NCI-H510A treated with DMSO at 0.1 percent for 48 hours (cell line): ENCODE data around the gene SLC6A6.

ENCODE experiments used
- DNase-seq: peaks from one replicate; lab custom pipeline; 2025; lab: John Stamatoyannopoulos, UW

Gene SLC6A6

DNA sequence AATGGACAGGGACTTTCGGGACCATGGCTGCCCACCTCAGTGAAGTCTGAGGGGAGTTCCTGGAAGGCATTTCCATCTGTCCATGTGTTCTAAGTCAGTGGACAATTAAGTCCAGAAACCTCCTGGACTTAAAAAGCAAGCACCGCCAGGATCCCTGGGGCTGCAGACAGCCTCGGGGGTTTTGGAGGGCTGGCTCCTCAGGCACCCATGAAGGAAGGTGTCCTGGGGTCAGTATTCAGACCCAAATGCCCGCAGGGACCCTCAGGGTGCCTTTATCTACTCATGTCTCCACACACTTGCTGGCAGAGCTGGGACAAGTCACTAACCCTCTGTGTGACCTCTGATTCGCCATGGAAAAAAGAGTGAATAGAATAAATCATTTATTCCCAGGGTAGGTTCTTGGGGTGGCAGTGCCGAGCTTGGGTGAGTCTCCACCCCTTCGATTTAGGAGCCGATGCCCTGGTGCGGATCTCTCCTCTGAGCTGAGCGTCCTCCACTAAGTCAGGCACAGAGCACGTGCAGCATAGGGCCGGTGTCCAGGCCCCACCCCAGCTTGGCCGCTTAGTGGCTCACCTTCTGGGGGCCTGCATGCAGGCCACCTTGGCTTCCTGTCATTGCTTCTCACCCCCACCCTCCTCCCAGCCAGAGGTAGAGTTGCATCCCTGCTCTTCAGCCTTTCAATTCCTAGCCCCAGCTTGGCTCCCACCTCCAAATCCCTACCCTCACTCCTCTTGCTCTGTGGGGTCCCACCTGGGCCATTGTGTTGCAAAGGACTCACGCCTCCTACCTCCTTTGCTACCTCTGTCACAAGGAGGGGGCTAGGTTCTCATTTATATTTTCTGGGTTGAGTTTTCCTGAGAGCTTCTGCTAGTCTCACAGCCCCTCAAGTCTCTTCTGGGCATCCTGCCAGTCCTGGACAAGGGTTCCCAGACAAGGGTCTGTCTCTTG is 19.9 kb downstream of the SLC6A6 start:
- DNase-seq: no peak

DNA sequence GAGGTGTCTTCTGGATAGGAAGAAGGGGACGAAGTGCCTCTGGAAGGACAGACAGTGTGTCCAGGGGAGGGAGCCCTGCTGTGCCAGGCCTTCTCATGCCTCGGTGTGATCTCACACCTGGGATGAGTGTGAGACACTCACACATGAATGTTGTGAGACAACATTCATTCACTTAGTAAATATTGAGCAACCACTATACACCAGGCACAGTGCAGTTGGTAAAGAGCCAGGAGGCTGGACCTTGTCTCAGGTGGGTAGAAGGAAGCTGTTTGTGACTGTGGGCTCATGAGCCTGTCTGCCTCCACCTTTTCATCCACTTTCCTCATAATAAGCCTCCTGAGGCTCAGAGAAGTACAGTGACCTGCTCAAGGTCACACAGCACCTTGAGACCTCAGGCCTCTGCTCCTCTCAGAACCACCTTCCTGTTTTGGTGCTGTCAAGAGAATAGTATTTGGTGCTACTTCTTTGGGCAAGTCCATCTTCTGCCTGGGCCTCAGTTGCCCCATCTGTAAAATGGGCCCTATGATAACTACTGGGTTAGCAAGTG is 20.9 kb downstream of the SLC6A6 start:
- no peak for DNase-seq

DNA sequence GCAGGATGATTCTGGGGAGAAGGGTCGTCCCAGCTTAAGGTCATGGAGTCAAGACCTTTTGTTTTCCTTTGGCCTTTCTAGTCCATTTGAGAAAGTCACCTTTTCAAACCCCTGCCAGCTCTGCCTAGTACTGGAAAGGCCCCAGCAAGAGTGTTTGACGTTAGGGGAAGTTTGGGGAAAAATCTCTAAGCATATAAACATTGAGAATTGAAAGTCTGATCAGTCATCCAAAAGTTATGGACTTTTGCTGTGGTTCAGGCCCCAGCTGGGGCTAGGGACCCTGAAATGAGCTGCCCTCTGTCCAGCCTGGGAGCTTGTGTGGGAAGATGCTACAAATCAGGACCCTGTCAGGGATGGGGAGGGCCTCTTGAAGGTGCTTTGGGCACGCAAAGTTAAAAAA is 21.6 kb downstream of the SLC6A6 start:
- no peak for DNase-seq

DNA sequence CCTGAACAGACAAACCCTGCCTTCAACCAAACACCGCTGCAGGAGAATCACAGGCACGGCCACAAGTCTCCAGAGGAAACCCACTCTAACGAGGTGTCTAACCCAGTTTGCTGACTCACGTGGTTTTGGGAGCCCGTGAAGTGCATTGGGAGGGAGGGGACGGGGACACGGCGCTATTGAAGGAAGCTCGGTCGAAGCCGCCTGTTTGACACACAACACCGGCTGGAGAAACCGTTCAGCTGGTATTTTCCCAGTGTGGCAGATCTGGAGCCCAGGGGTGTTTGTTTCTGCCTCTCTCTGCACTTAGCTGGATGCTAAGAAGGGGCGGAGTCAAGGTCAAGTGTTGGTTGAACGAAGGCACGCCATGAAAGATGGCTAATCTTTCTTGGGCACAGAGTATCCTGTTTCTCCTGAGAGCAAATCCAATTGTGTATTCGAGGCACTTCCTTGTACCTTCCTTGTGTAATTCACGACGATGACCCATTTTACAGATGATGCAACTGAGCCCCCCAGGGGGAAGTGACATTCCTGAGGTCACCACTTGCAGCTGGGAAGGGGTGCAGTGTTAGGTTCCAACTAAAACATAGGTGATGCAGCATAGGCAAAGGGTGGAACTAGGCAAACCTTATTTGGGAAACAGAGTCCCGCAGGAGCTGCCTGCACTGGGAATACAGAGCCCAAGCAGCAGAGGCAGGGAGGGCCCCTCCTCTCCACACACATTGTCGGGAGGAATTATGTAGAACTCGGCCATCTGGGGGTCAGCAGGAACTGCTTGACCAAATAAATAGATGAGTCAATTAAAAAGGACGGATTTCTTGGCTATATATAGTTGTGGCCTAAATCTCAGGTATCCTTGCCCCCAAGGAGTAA is 22.5 kb downstream of the SLC6A6 start:
- DNase-seq: peak; percentile 32

DNA sequence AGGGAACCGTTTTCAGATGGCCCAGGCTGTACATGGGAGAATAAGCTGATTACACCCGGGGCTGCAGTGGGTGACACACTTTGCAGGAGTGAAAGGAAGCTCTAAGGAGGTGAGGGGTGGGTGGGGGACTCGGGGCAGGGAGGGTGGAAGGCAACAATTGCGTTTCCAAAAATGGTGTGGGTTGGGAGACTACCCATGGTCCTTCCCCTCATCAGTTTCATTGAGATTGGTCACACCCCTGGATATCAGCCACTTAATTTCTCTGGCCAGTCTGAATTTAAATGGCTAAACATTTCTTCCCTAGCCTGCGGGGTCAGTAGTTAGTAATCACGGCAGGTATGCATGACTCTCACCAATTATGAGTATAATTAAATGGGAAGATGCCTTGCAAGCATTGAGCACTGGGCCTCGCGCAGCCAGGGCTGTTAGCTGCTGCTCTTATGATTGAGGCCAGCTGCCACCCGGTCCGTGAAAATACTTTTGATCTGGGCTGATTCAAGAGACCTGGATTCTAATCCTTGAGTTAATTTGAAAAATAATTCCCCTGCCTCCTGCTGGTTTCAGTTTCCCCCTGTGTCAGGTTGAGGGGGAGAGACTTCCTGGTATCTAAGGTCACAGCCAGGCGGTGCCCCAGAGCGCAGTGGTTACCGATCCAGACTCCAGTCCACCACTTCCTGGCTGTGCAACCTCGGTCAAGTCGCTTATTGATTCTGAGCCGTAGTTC is 23.3 kb downstream of the SLC6A6 start:
- no peak for DNase-seq

DNA sequence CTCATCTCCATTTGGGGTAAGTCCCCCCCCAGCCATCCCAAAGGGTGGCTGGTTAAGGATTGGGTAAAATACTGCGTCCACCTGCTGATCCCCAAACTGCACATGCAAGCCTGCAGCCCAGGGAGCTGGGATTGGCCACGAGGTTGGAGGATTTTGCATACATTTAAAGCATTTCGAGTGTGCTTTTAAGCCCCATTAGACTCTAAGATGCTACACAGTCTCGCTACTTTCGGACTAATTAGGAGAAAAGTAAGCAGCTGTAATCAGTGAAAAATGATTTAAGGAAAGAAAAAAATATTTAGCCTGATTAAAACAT is 23.9 kb downstream of the SLC6A6 start:
- no peak for DNase-seq

DNA sequence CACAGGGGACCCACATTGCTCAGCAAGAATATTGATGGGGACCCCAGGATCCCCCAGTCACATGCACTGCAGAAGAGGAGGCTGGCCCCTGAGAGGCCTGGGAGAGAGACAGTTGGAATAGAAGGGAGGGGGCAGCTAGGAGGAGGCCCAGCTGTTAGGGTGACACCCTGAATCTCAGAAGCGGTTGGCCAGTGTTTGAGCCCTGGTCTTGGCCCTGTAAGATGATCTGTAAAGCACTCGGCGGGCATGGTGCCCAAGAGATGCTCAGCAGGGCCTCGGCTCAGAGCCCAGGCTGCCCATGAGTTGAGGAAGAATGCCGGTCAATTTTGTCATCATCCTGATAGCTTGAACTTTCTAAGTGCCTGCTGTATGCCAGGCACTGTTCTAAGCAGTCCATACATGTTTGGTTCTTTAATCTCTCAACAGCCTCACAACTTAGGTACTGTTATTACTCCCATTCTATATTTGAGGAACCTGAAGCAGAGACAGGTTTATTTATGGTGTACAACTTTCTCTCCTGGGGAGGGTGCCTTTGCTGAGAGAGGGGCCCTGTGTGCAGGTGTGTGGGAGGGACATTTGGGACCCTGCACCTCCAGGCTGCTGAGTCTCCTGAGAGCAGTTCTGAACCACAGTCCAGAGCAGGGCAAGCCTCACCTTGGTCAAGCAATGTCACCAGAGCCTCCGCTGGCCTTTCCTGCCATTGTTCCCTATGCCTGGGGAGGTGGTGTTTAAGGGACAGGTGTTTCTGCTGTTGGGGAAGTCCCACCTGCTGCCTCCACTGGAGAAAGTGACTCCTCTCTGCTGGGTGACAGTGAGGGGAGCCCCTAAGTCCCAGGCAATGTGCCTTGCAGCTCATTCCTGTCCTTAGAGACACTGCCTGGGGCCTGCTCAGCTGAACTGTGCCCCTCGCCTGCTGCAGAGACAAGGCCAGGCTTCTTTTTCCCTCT is 26.0 kb downstream of the SLC6A6 start:
- DNase-seq: no peak

DNA sequence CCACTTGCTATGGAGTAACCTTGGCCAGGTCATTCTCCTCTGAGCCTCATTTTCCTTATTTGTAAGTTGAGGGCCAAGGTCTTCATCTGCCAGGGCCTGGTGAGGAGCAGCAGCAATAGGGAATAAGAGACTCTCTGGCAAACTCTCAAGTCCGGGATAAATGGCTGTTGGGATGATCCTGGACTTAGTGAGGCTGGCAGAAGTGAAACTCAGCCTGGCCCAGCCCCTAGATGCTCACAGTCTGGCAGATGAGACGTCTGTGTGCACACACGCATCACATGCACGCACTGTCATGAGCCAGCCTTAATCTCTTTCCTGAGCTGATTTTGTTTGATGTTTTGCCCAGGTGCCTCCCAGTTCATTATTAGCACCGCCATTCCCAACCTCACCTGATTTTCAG is 26.8 kb downstream of the SLC6A6 start:
- DNase-seq: no peak

DNA sequence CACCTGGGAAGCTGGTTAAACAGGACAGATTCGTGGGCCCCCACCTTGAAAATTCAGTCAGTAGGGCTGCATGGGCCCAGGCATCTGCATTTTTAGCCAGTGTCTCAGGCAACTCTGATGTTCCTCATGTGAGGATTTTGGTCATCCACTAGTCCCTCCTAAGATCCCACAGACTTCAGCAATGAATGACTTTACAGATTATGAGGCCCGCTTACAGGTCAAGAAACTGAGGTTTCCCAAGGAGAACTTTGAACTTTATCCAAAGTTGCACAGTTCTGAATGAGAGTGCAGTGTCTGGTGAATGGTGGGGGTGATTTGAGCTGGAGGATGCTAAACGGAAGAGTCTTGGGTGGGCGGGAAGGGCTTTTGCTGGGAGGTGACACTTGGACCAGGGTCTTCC is 27.2 kb downstream of the SLC6A6 start:
- DNase-seq: no peak

DNA sequence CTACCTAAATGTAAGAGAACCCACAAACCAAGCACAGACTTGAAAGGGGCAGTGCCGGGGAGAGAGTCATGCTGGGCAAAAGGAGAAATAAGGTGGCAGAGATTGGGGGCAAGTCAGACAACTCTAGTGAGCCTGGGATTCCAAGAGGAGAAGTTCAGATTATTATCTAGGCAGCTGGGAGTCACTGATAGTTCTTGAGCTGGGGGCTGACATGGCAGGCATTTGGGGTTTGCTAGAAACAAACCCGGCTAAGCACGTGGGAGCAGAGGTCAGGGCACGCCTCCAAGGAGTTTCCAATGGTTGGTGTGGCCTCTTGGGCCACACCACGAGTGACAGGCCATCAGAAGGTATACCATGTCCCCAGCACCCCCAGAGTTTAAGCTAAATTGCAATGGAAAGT is 27.6 kb downstream of the SLC6A6 start:
- no peak for DNase-seq

DNA sequence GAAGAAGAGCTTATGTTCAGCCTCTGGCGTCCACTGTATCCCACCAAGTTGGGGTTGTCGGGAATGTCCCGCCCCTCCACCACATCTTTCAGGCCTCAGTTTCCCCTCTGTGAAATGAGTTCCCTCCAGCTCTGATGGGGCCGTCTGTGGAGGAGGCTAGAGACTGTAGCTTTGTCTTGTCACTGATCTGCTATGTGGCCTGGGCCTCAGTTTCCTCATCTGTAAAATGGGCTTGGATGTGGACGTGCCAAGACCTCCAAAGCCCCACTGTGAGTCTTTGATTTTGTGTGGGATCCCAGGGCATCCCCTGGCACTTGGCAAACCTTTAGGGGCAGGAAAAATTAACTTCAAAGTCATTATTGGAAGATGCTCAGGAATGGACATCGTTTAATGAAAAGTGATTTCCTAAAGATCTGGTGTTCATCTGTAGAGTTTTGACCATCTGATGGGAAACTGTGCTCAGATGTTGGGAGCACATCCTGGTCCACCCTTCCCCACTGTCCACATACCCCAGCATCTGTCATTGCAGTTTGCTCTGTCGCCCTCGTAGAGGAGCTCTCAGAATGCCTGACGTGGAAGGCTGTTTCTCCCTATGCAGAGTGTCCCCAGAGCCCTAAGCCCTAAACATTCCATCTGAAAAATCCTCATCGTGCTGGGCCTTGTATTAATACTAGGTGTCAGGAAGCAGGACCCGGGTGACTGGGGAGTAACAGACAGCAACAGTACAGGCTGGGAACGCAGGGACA is 28.5 kb downstream of the SLC6A6 start:
- no peak for DNase-seq

DNA sequence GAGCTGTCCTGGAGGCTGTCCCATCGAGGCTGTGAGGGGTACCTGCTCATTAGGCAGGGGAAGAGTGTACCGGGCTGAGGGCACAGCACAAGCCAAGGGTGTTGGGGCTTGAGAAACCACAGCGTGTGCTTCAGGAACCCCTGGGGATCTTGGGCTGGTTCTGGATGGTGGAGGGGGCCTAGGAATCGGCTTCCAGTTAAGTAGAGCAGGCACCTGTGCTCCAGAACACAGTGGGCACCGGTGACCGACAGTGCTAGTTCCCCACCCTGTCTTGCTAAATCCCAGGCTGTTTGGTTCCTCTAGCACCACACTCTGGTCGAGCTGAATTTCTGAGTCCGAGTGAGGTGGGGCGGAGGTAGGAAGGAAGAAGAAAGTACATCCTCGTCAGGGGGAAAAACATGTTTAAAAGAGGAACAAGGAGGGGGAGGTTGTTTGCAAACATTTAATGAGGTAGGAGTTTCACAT is 29.1 kb downstream of the SLC6A6 start:
- no peak for DNase-seq

DNA sequence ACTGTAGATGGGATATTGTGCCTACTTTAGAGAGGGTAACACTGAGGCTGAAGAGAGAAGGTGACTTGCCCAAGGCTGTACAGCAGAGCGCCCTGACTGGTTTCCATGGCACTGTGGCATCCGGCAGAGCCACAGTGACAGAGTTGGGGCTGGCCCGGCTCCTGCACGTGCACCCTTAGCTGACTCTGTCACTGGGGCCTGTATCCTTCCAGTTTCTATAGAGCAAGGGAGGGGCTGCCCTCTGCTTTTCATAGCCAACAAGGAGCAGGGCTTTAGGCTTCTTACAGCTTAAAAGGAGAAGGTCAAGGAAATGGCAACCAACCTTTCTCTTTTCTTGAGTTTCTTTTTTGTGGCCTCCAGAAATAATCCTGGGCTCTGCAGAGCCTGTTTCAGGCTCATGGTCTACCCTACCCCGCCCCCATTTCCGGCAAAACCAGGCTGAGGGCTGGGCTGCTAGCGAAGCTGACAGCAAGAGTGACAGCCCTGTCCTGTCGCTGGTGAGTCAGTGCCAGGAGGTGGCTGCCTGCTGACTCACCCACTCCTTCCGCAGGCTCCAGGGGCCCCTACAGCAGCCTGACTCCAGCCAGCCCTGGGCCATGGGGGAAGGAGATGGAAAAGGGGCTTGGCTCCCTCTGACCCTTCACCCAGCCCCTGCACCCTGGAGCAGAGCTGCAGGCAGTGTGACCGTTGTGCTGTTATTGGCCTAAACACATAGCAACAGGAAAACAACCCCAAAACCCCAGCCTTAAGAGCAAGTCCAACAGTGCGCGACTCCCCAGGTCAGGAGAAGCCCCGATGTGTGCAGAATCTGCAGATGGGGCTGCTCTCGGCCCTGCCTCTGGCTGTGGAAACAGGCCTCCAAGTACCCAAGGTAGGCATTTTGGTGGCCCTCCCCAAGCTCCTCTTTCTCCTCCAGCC is 29.8 kb downstream of the SLC6A6 start:
- peak; percentile 33 for DNase-seq

DNA sequence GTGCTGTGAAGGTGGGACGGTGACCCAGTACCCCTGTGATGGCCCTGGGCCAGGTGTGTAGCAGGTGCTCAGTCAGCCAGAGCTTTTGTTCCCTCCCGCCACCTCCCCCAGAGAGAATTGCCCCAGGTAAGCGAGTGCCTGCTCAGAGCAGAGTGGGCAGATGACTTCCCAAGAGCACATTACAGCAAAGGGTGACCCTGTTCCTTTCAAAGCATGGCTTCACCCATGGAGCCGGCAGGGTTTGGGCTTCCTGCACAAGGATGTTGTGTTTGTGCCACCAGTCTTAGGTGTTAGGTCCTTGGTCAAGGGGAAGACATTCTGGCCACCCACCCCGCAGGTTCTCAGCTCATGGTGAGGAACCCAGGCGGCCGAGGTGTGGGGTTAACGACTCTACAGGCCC is 30.7 kb downstream of the SLC6A6 start:
- peak; percentile 22 for DNase-seq

DNA sequence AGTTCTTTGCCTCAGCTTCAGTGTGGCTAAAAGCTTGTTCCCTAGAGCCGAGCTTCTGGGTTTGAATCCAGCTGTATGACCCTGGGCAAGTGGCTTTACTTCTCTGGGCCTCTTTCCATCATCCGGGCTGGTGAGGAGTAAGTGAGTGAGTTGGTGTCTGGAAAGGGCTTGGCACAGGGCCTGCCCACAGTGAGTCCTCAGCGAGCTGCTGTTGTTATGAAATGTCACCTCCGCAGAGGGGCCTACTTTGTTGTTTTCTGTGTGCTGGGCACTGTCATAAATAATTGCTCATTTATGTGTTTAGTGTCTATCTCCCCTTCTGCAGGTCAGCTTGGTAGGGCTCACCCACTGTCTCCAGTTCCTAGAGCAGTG is 31.7 kb downstream of the SLC6A6 start:
- no peak for DNase-seq

DNA sequence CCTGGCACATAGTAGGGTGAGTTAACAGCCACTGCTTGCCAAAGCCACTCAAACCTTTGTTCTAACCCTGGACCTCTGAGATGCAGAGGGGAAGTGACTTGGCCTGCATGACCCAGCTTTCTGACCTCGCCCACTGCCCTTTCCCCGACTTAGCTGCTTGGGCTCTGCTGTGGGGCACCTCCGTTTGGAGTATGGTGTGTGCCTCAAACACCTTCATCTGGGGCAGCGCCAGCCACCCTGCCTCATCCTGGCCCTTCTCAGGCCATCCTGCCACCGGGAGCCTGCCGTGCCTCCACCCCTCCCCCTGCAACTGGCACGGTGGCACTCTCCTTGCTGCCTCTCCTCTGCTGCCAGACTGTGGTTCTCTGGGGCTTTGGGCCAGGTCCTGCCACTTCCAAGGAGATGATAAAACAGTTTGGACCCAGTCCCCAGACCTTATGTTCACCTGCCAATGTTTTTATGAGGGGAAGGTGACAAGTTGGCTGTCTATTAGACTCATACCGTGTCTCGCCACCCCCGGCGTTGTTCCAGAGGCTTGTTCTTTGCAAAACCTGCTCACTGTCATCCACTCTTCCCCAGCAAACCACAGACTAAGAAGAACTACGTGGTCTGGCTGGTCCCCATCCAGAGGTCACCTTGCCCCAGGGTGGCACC is 32.2 kb downstream of the SLC6A6 start:
- no peak for DNase-seq

DNA sequence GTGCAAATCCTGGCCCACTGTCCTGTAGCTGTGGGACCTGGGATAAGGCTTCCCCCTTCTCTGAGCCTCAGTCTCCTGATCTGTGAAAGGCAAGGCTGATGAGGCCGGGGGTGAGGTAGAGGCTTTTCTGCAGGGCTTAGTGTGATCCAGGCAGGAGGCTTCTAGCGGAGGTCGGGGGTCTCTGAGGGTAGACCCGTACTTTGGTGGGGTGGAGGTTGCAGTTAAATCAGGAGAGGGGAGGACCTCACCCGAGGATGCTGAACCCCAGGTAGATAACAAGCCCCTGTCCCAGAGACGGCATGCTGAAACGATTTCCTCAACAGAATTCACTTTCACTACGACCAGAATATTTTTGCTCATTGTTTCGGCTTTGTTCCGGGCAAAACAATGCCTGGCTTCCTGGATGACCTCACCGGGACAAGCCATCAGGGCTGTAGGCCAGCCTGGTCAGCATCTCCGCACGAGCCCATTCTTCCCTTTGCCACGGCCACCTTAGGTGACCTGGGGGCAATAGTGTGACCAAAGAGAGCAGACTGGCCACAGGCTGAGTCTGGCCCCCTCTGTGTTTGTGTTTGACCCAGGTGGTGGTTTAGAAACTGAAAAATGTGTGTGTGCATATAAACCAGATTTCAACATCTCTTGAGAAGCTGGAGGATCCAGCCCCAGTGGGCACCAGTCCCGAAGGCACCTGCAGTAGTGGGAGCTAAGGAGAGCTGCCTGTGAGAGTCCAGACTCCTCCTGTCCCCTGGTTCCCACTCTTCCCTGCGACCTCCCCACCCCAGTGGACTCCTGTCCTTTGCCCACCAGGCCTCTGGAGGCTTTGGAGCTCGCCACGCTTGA is 33.0 kb downstream of the SLC6A6 start:
- no peak for DNase-seq

DNA sequence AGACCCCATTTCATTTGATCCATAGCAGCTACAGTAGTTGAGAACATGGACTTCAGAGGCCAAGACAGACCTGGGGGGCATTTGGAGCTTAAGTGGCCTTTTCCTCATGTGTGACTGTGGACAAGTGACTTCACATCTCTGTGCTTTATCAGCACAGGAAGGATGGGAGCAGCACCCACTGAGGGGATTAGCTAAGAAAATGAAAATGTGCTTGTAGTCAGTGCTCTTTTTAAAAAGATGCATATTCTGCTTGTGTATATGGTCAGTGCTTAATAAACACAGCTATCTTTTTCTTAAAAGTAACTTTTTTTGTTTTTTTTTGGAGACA is 34.5 kb downstream of the SLC6A6 start:
- DNase-seq: no peak
